ENCODE results near the gene MFF.

The MFF gene

GRCh38 chr2:227366769-227367426 lies 41.8 kb downstream of the MFF start:
- no peak for TF ChIP-seq CTCF (conservative IDR thresholded peaks at IDR 0.05; ENCODE audit: low read length)
- H3K4me3 ChIP-seq (ENCODE audit: low read length, poor library complexity, severe bottlenecking) = no peak overlapping the region
- no peaks in the 10 kb centered on the region for H4K20me1 ChIP-seq (ENCODE audit: insufficient read depth, low read length, poor library complexity, severe bottlenecking)
- no peak overlapping the region for H3K9ac ChIP-seq (ENCODE audit: low read depth, low read length, poor library complexity, severe bottlenecking)
- no peaks in the 10 kb centered on the region for H3K27me3 ChIP-seq (ENCODE audit: insufficient read depth, low read length, poor library complexity, severe bottlenecking)
- H2AFZ ChIP-seq (ENCODE audit: low read length) = no peak overlapping the region
- no peak overlapping the region for H3K4me2 ChIP-seq (ENCODE audit: low read depth, low read length, poor library complexity, severe bottlenecking)
- no peaks in the 10 kb centered on the region for H3K9me3 ChIP-seq (ENCODE audit: insufficient read depth, low read depth, low read length)
- H3K4me1 ChIP-seq (ENCODE audit: insufficient read depth, low read length, poor library complexity, severe bottlenecking) = no peaks in the 10 kb centered on the region
- no peaks in the 10 kb centered on the region for H3K36me3 ChIP-seq (ENCODE audit: insufficient read depth, low read length)
- no peaks in the 10 kb centered on the region for H3F3A ChIP-seq (ENCODE audit: low read depth)
- H3K9me2 ChIP-seq (replicated peaks; ENCODE audit: low read depth, low read length) = no peaks in the 10 kb centered on the region
- H3K79me2 ChIP-seq (ENCODE audit: insufficient read depth, low read length) = no peaks in the 10 kb centered on the region

GRCh38 chr2:227367427-227367795 lies 42.4 kb downstream of the MFF start:
- Histone ChIP-seq H3K4me1 (ENCODE audit: insufficient read depth, low read length, poor library complexity, severe bottlenecking) (no peaks in the 10 kb centered on the region), H3K79me2 (ENCODE audit: insufficient read depth, low read length) (no peaks in the 10 kb centered on the region), H3K9me2 (replicated peaks; ENCODE audit: low read depth, low read length) (no peaks in the 10 kb centered on the region), H3K9ac (ENCODE audit: low read depth, low read length, poor library complexity, severe bottlenecking) (no peak overlapping the region), H3K27me3 (ENCODE audit: insufficient read depth, low read length, poor library complexity, severe bottlenecking) (no peaks in the 10 kb centered on the region), H3K36me3 (ENCODE audit: insufficient read depth, low read length) (no peaks in the 10 kb centered on the region), H3F3A (ENCODE audit: low read depth) (no peaks in the 10 kb centered on the region), H3K4me3 (ENCODE audit: low read length, poor library complexity, severe bottlenecking) (no peak overlapping the region), H3K9me3 (ENCODE audit: insufficient read depth, low read depth, low read length) (no peaks in the 10 kb centered on the region), H4K20me1 (ENCODE audit: insufficient read depth, low read length, poor library complexity, severe bottlenecking) (no peaks in the 10 kb centered on the region), H3K4me2 (ENCODE audit: low read depth, low read length, poor library complexity, severe bottlenecking) (no peak overlapping the region), H2AFZ (ENCODE audit: low read length) (no peak overlapping the region)
- no peak for TF ChIP-seq EZH2phosphoT487 (IDR thresholded peaks at IDR 0.05; ENCODE audit: borderline replicate concordance)
- no peak for TF ChIP-seq CTCF (conservative IDR thresholded peaks at IDR 0.05; ENCODE audit: low read length)

DNA sequence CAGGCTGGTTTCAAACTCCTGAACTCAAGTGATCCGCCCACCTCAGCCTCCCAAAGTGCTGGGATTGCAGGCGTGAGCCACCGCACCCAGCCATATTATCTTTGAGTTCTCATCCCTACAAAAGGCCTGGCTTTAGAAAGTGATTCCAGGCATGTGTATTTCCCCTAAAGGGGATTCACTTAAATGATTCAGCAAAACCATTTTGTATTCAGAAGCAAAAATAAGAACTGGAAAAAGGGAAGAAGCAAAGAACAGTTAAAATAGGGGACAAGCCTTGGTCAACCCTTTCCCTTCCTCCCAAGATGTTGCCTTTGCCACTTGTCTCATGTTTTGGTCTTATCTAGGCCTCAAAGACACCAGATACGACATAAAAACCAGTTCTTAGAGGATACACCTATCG lies 43.5 kb downstream of the MFF start:
- no peak overlapping the region for H3K4me2 ChIP-seq (ENCODE audit: low read depth, low read length, poor library complexity, severe bottlenecking)
- H3K4me1 ChIP-seq (ENCODE audit: insufficient read depth, low read length, poor library complexity, severe bottlenecking) = peaks cover 6% of the 10 kb centered on the region
- no peak overlapping the region for H2AFZ ChIP-seq (ENCODE audit: low read length)
- H4K20me1 ChIP-seq (ENCODE audit: insufficient read depth, low read length, poor library complexity, severe bottlenecking) = no peaks in the 10 kb centered on the region
- TF ChIP-seq EZH2phosphoT487 (IDR thresholded peaks at IDR 0.05; ENCODE audit: borderline replicate concordance) = no peak
- no peaks in the 10 kb centered on the region for H3K9me3 ChIP-seq (ENCODE audit: insufficient read depth, low read depth, low read length)
- H3K9ac ChIP-seq (ENCODE audit: low read depth, low read length, poor library complexity, severe bottlenecking) = no peak overlapping the region
- H3K36me3 ChIP-seq (ENCODE audit: insufficient read depth, low read length) = no peaks in the 10 kb centered on the region
- H3K9me2 ChIP-seq (replicated peaks; ENCODE audit: low read depth, low read length) = no peaks in the 10 kb centered on the region
- no peaks in the 10 kb centered on the region for H3F3A ChIP-seq (ENCODE audit: low read depth)
- no peaks in the 10 kb centered on the region for H3K79me2 ChIP-seq (ENCODE audit: insufficient read depth, low read length)
- H3K4me3 ChIP-seq (ENCODE audit: low read length, poor library complexity, severe bottlenecking) = no peak overlapping the region
- no peaks in the 10 kb centered on the region for H3K27me3 ChIP-seq (ENCODE audit: insufficient read depth, low read length, poor library complexity, severe bottlenecking)

GRCh38 chr2:227370092-227370491 lies 45.0 kb downstream of the MFF start:
- no peak overlapping the region for H3K4me3 ChIP-seq (ENCODE audit: low read length, poor library complexity, severe bottlenecking)
- TF ChIP-seq EZH2phosphoT487 (IDR thresholded peaks at IDR 0.05; ENCODE audit: borderline replicate concordance) (no peak), CTCF (conservative IDR thresholded peaks at IDR 0.05; ENCODE audit: low read length) (no peak)
- H3K9me3 ChIP-seq (ENCODE audit: insufficient read depth, low read depth, low read length) = no peaks in the 10 kb centered on the region
- H3K9me2 ChIP-seq (replicated peaks; ENCODE audit: low read depth, low read length) = no peaks in the 10 kb centered on the region
- no peaks in the 10 kb centered on the region for H3K27me3 ChIP-seq (ENCODE audit: insufficient read depth, low read length, poor library complexity, severe bottlenecking)
- no peak overlapping the region for H3K9ac ChIP-seq (ENCODE audit: low read depth, low read length, poor library complexity, severe bottlenecking)
- H3K4me2 ChIP-seq (ENCODE audit: low read depth, low read length, poor library complexity, severe bottlenecking) = no peak overlapping the region
- no peaks in the 10 kb centered on the region for H4K20me1 ChIP-seq (ENCODE audit: insufficient read depth, low read length, poor library complexity, severe bottlenecking)
- H3K4me1 ChIP-seq (ENCODE audit: insufficient read depth, low read length, poor library complexity, severe bottlenecking) = peaks cover 19% of the 10 kb centered on the region
- H3F3A ChIP-seq (ENCODE audit: low read depth) = no peaks in the 10 kb centered on the region
- no peaks in the 10 kb centered on the region for H3K36me3 ChIP-seq (ENCODE audit: insufficient read depth, low read length)
- no peak overlapping the region for H2AFZ ChIP-seq (ENCODE audit: low read length)
- H3K79me2 ChIP-seq (ENCODE audit: insufficient read depth, low read length) = no peaks in the 10 kb centered on the region
